Neural cell (in vitro differentiated cells): ENCODE results near the gene CDH12. TPM values are rescaled to one million over a fixed set of nuclear protein-coding genes. Genes with fewer than 3 reads are reported as not detected.

Experiments
- H2AFZ ChIP-seq: fragments of 200-600, 300-800 bp; sonication (generic), shearing (Covaris generic); 2 replicates; pipeline ENCODE4 v1.6.0; 2014; ENCODE audit warnings: low read depth, mild to moderate bottlenecking, antibody characterized with exemption, low read length, moderate library complexity
- H3F3A ChIP-seq: fragments of 200-600 bp; shearing (Covaris generic); 2 replicates; pipeline ENCODE4 v1.6.1; 2016; ENCODE audit warnings: mild to moderate bottlenecking, moderate library complexity, mixed read lengths, antibody characterized with exemption, low read length; ENCODE audit not compliant: insufficient read depth, poor library complexity, severe bottlenecking
- H3K27ac ChIP-seq: fragments of 200-600, 300-800 bp; sonication (generic), shearing (Covaris generic); 2 replicates; pipeline ENCODE4 v1.5.1; 2014; ENCODE audit warnings: mild to moderate bottlenecking, low read length, moderate library complexity
- H3K27me3 ChIP-seq: fragments of 300-800, 200-600 bp; sonication (generic), shearing (Covaris generic); 2 replicates; pipeline ENCODE4 v1.6.0; 2014; ENCODE audit warnings: mild to moderate bottlenecking, low read depth, low read length, moderate library complexity; ENCODE audit not compliant: insufficient read depth
- H3K36me3 ChIP-seq: fragments of 300-800, 200-600 bp; sonication (generic), shearing (Covaris generic); 2 replicates; pipeline ENCODE4 v1.5.1; 2014; ENCODE audit warnings: mild to moderate bottlenecking, antibody characterized with exemption, low read length, moderate library complexity; ENCODE audit not compliant: insufficient read depth
- H3K4me2 ChIP-seq: fragments of 300-800, 200-600 bp; sonication (generic), shearing (Covaris generic); 2 replicates; pipeline ENCODE4 v1.6.0; 2014; ENCODE audit warnings: mild to moderate bottlenecking, low read length
- H3K4me3 ChIP-seq: fragments of 300-800, 200-600 bp; sonication (generic), shearing (Covaris generic); 2 replicates; pipeline ENCODE4 v1.5.1; 2014; ENCODE audit warnings: mild to moderate bottlenecking, low read length, moderate library complexity
- H3K79me2 ChIP-seq: fragments of 200-600 bp; shearing (Covaris generic); replicated peaks from 2 replicates; pipeline ENCODE4 v1.6.0; 2014; ENCODE audit warnings: mild to moderate bottlenecking, low read length, moderate library complexity; ENCODE audit not compliant: insufficient read depth
- H3K9ac ChIP-seq: fragments of 300-800, 200-600 bp; sonication (generic), shearing (Covaris generic); 2 replicates; pipeline ENCODE4 v1.6.1; 2016; ENCODE audit warnings: mild to moderate bottlenecking, low read length, mixed read lengths
- H3K9me2 ChIP-seq: fragments of 200-600 bp; shearing (Covaris generic); 2 replicates; pipeline ENCODE4 v1.6.1; 2016; ENCODE audit warnings: mild to moderate bottlenecking, low read length, mixed read lengths; ENCODE audit not compliant: insufficient read depth
- H3K9me3 ChIP-seq: fragments of 200-600, 300-800 bp; sonication (generic), shearing (Covaris generic); 2 replicates; pipeline ENCODE4 v1.6.1; 2016; ENCODE audit warnings: mild to moderate bottlenecking, mixed run types, low read length, moderate library complexity, mixed read lengths
- H4K20me1 ChIP-seq: fragments of 200-600 bp; shearing (Covaris generic); 2 replicates; pipeline ENCODE4 v1.6.1; 2016; ENCODE audit warnings: mild to moderate bottlenecking, mixed run types; ENCODE audit not compliant: insufficient read depth
- CTCF ChIP-seq: fragments of 450-650 bp; IDR thresholded peaks from 2 replicates; pipeline ENCODE4 v1.5.1; 2014; ENCODE audit warnings: antibody characterized with exemption, mild to moderate bottlenecking, moderate library complexity; ENCODE audit not compliant: poor library complexity, severe bottlenecking
- EP300 ChIP-seq: fragments of 450-650 bp; conservative IDR thresholded peaks from 2 replicates; pipeline ENCODE4 v1.6.1; 2014; ENCODE audit warnings: antibody characterized with exemption, mild to moderate bottlenecking, moderate library complexity; ENCODE audit not compliant: poor library complexity, severe bottlenecking
- EZH2 ChIP-seq: fragments of 200-600, 300-800 bp; shearing (Covaris generic), sonication (generic); IDR thresholded peaks from 2 replicates; pipeline ENCODE4 v1.6.1; 2014; ENCODE audit warnings: antibody characterized with exemption, low read length, borderline replicate concordance, mild to moderate bottlenecking; ENCODE audit not compliant: insufficient read depth, poor library complexity, severe bottlenecking
- MXI1 ChIP-seq: fragments of 450-650 bp; conservative IDR thresholded peaks from 2 replicates; pipeline ENCODE4 v1.6.1; 2014; ENCODE audit warnings: antibody characterized with exemption, mild to moderate bottlenecking; ENCODE audit not compliant: poor library complexity, severe bottlenecking
- POLR2AphosphoS5 ChIP-seq: IDR thresholded peaks from 2 replicates; pipeline ENCODE4 v1.6.1; 2012
- RAD21 ChIP-seq: fragments of 450-650 bp; conservative IDR thresholded peaks from 2 replicates; pipeline ENCODE4 v1.6.1; 2014; ENCODE audit warnings: antibody characterized with exemption, mild to moderate bottlenecking, moderate library complexity
- SMC3 ChIP-seq: fragments of 450-650 bp; conservative IDR thresholded peaks from 2 replicates; pipeline ENCODE4 v1.6.1; 2014; ENCODE audit warnings: antibody characterized with exemption, mild to moderate bottlenecking, moderate library complexity; ENCODE audit not compliant: poor library complexity
- TAF1 ChIP-seq: IDR thresholded peaks from 2 replicates; pipeline ENCODE4 v1.6.1; 2012; ENCODE audit warnings: low read depth
- polyA plus RNA-seq: library from polyadenylated mRNA; depleted of rRNA; stranded (reverse); fragments of >200 nt; gene quantifications from 2 replicates; pipeline ENCODE4 v1.2.3, GENCODE V29; 2014
- TF ChIP-seq, protein P1 (sequence below): IDR thresholded peaks from 2 replicates; pipeline ENCODE4 v1.6.1; 2012; ENCODE audit warnings: borderline replicate concordance

The CDH12 gene
- polyA plus RNA-seq, 1 donor from 2014 or later, result 2.1 TPM

- Histone ChIP-seq H3K4me2 (no peak overlapping the region), H3K27me3 (no peaks in the 10 kb centered on the region), H3F3A (no peaks in the 10 kb centered on the region), H4K20me1 (no peaks in the 10 kb centered on the region), H3K4me3 (no peak overlapping the region), H3K36me3 (no peaks in the 10 kb centered on the region), H3K9ac (no peak overlapping the region), H3K9me2 (no peaks in the 10 kb centered on the region), H3K79me2 (no peaks in the 10 kb centered on the region), H2AFZ (no peak overlapping the region), H3K27ac (no peak overlapping the region), H3K9me3 (no peaks in the 10 kb centered on the region)
- no peak for TF ChIP-seq EZH2
- TF ChIP-seq MXI1, result no peak
- TF ChIP-seq CTCF, result no peak
- no peak for TF ChIP-seq POLR2AphosphoS5
- TF ChIP-seq RAD21, result no peak
- no peak for TF ChIP-seq SMC3
- TF ChIP-seq, protein P1, sequence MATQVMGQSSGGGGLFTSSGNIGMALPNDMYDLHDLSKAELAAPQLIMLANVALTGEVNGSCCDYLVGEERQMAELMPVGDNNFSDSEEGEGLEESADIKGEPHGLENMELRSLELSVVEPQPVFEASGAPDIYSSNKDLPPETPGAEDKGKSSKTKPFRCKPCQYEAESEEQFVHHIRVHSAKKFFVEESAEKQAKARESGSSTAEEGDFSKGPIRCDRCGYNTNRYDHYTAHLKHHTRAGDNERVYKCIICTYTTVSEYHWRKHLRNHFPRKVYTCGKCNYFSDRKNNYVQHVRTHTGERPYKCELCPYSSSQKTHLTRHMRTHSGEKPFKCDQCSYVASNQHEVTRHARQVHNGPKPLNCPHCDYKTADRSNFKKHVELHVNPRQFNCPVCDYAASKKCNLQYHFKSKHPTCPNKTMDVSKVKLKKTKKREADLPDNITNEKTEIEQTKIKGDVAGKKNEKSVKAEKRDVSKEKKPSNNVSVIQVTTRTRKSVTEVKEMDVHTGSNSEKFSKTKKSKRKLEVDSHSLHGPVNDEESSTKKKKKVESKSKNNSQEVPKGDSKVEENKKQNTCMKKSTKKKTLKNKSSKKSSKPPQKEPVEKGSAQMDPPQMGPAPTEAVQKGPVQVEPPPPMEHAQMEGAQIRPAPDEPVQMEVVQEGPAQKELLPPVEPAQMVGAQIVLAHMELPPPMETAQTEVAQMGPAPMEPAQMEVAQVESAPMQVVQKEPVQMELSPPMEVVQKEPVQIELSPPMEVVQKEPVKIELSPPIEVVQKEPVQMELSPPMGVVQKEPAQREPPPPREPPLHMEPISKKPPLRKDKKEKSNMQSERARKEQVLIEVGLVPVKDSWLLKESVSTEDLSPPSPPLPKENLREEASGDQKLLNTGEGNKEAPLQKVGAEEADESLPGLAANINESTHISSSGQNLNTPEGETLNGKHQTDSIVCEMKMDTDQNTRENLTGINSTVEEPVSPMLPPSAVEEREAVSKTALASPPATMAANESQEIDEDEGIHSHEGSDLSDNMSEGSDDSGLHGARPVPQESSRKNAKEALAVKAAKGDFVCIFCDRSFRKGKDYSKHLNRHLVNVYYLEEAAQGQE, result no peak
- TF ChIP-seq TAF1, result no peak
- TF ChIP-seq EP300, result no peak
These were observed 1079.7 kb downstream of the CDH12 start for GRCh38 chr5:21773456-21773855.

DNA sequence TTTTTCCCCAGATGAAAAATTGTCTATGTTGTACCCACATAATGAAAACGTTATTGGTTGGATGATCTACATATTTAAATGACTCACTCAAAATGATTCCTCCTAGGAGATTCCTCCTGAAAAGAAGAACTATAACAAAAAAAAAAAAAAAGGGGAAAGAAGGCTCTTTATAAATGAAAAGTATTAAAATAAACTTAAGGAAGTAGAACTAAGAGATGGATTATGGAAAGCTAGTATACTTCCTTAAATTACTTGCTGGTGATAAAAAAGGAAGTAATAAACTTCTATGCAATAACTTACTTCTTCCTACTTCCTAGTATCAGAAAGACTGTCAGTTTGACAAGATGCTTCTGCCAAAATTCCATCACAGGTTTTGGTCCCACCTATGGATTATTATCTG, 1087.7 kb downstream of the CDH12 start:
- H3K9ac ChIP-seq, result no peak overlapping the region
- no peaks in the 10 kb centered on the region for H4K20me1 ChIP-seq
- H3F3A ChIP-seq, result no peaks in the 10 kb centered on the region
- H2AFZ ChIP-seq, result no peak overlapping the region
- no peak overlapping the region for H3K27ac ChIP-seq
- no peaks in the 10 kb centered on the region for H3K9me2 ChIP-seq
- H3K4me2 ChIP-seq, result no peak overlapping the region
- no peak overlapping the region for H3K4me3 ChIP-seq
- no peaks in the 10 kb centered on the region for H3K36me3 ChIP-seq
- no peaks in the 10 kb centered on the region for H3K9me3 ChIP-seq
- H3K79me2 ChIP-seq, result no peaks in the 10 kb centered on the region
- TF ChIP-seq, protein P1, result no peak
- TF ChIP-seq CTCF (no peak), POLR2AphosphoS5 (no peak), RAD21 (no peak), EP300 (no peak), EZH2 (no peak), TAF1 (no peak), SMC3 (no peak), MXI1 (no peak)
- H3K27me3 ChIP-seq, result no peaks in the 10 kb centered on the region
